Measurements from ENCODE around the gene EIF5.

Gene EIF5

GRCh38 chr14:103333754-103334643 is at the start of gene EIF5:
EIF5 (plus strand) TSS chr14:103334237; CDS start chr14:103335861, 1,624 bp downstream.
- in situ Hi-C loops (cut with HindIII; ENCODE audit: low pct_ligation_motif_present, low pct_unique_long_range_greater_than_20kb, low sequenced_read_pairs), result no loop called here
- peak; percentile 97 for DNase-seq

- in situ Hi-C loops (cut with HindIII; ENCODE audit: low pct_ligation_motif_present, low pct_unique_long_range_greater_than_20kb, low sequenced_read_pairs), result no loop called here
- no peak for DNase-seq
Observed at GRCh38 chr14:103284574-103285467, 49.2 kb upstream of the EIF5 start.

GRCh38 chr14:103286460-103286859 is 47.6 kb upstream of the EIF5 start:
- in situ Hi-C loops (cut with HindIII; ENCODE audit: low pct_ligation_motif_present, low pct_unique_long_range_greater_than_20kb, low sequenced_read_pairs), result no loop called here

GRCh38 chr14:103286968-103287850 is 46.8 kb upstream of the EIF5 start:
- in situ Hi-C loops (cut with HindIII; ENCODE audit: low pct_ligation_motif_present, low pct_unique_long_range_greater_than_20kb, low sequenced_read_pairs), result no loop called here
- no peak for DNase-seq

More at GRCh38 chr14:103286460-103286859, 47.6 kb upstream of the EIF5 start:
- DNase-seq, result no peak

GRCh38 chr14:103288076-103288766 is 45.8 kb upstream of the EIF5 start:
- DNase-seq, result no peak
- in situ Hi-C loops (cut with HindIII; ENCODE audit: low pct_ligation_motif_present, low pct_unique_long_range_greater_than_20kb, low sequenced_read_pairs), result no loop called here

DNA sequence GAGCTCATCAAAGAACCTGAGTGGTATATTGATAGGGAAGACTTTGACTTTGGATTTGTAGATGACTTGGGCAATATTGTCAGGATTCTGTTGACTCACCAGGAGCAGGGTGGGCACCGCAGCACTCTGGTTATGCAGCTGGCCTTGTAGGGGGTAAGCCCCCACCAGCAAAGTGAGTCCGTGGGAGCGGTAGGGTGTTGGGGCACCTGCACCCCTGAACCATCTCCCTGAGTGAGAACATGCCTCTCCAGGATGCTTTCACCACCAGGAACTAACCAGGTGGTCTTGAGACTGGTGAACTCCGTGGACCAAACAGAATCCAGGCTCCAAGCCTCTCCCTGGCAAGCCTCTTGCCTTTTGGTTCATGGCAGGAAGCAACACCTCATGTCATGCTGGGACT is 44.0 kb upstream of the EIF5 start:
- in situ Hi-C loops (cut with HindIII; ENCODE audit: low pct_ligation_motif_present, low pct_unique_long_range_greater_than_20kb, low sequenced_read_pairs), result no loop called here
- no peak for DNase-seq

- in situ Hi-C loops (cut with HindIII; ENCODE audit: low pct_ligation_motif_present, low pct_unique_long_range_greater_than_20kb, low sequenced_read_pairs), result no loop called here
- DNase-seq, result no peak
Observed at GRCh38 chr14:103290494-103290893, 43.5 kb upstream of the EIF5 start.

- in situ Hi-C loops (cut with HindIII; ENCODE audit: low pct_ligation_motif_present, low pct_unique_long_range_greater_than_20kb, low sequenced_read_pairs), result no loop called here
- DNase-seq, result no peak
Observed at GRCh38 chr14:103290961-103291360, 43.1 kb upstream of the EIF5 start.

DNA sequence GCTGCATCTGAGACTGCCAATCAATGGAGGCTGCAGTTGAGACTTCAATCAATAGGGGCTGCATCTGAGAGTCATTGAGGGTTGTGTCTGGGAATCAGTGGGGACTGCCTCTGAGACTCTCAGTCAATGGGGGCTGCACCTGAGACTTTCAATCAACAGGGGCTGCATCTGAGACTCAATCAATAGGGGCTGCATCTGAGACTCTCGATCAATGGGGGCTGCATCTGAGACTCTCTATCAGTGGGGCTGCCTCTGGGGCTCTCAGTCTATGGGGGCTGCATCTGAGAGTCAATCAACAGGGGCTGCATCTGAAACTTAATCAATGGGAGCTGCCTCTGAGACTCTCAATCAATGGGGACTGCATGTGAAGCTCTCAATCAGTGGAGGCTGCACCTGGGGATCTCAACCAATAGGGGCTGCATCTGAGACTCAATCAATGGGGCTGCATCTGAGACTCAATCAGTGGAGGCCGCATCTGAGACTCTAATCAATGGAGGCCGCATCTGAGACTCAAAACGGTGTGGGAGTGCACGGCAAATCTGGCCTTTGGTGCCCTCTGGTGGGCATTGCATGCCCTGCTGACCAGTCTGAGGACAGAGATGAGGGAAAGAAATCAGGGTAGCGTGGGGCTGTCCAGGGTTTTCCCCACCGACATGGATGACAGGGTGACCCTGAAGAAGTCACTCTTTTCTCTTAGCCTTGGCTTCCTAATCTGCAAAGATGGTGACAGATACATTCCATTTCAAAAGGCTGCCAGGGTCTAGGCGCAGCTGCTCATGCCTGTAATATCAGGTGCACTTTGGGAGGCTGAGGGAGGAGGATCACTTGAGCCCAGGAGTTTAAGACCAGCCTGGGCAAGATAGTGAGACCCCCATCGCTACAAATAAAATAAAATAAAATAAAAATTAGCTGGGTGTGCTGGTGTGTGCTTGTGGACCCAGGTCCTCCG is 41.3 kb upstream of the EIF5 start:
- in situ Hi-C loops (cut with HindIII; ENCODE audit: low pct_ligation_motif_present, low pct_unique_long_range_greater_than_20kb, low sequenced_read_pairs), result no loop called here
- peak; percentile 68 for DNase-seq

GRCh38 chr14:103293465-103293864 is 40.6 kb upstream of the EIF5 start:
- in situ Hi-C loops (cut with HindIII; ENCODE audit: low pct_ligation_motif_present, low pct_unique_long_range_greater_than_20kb, low sequenced_read_pairs), result no loop called here
- no peak for DNase-seq

DNA sequence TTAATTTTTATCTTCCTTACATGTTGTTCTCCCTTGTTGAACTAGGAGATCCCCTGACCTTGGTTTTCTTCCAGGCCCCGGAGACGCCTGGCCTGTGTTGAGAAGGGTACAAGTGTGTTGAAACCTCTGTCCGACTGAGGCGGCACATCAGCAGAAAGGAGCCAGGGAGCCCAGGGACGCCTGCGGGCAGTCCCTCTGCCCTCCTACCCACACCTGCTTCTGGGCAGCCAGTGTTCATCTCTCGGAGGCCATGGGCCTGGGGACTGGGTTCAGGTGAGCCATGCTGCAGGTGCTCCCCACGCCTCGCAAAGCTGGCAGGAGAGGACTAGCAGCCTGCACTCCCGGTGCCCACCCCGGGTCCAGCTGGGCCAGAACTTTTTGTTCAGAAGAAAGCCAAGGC is 39.9 kb upstream of the EIF5 start:
- no peak for DNase-seq
- in situ Hi-C loops (cut with HindIII; ENCODE audit: low pct_ligation_motif_present, low pct_unique_long_range_greater_than_20kb, low sequenced_read_pairs), result no loop called here

- in situ Hi-C loops (cut with HindIII; ENCODE audit: low pct_ligation_motif_present, low pct_unique_long_range_greater_than_20kb, low sequenced_read_pairs), result no loop called here
- peak; percentile 20 for DNase-seq
Observed at GRCh38 chr14:103296007-103296406, 38.0 kb upstream of the EIF5 start.

GRCh38 chr14:103296987-103297386 is 37.0 kb upstream of the EIF5 start:
- DNase-seq, result no peak

DNA sequence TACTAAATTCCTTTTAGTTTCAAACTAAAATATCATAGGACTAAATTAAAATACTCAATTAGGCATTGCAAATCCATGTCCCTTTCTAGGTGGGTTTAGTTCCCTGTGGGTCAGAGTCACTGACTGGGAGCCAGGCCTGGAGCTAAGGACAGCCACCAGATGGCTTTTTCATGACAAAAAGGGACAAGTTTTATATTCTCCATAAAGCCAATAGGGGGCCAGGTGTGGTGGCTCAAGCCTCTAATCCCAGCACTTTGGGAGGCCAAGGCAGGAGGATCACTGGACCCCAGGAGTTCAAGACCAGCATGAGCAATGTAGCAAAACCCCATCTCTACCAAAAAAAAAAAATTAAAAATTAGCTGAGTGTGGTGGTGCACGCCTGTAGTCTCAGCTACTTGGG is 35.4 kb upstream of the EIF5 start:
- DNase-seq, result no peak
- in situ Hi-C loops (cut with HindIII; ENCODE audit: low pct_ligation_motif_present, low pct_unique_long_range_greater_than_20kb, low sequenced_read_pairs), result no loop called here

More at GRCh38 chr14:103296987-103297386, 37.0 kb upstream of the EIF5 start:
- in situ Hi-C loops (cut with HindIII; ENCODE audit: low pct_ligation_motif_present, low pct_unique_long_range_greater_than_20kb, low sequenced_read_pairs), result no loop called here

DNA sequence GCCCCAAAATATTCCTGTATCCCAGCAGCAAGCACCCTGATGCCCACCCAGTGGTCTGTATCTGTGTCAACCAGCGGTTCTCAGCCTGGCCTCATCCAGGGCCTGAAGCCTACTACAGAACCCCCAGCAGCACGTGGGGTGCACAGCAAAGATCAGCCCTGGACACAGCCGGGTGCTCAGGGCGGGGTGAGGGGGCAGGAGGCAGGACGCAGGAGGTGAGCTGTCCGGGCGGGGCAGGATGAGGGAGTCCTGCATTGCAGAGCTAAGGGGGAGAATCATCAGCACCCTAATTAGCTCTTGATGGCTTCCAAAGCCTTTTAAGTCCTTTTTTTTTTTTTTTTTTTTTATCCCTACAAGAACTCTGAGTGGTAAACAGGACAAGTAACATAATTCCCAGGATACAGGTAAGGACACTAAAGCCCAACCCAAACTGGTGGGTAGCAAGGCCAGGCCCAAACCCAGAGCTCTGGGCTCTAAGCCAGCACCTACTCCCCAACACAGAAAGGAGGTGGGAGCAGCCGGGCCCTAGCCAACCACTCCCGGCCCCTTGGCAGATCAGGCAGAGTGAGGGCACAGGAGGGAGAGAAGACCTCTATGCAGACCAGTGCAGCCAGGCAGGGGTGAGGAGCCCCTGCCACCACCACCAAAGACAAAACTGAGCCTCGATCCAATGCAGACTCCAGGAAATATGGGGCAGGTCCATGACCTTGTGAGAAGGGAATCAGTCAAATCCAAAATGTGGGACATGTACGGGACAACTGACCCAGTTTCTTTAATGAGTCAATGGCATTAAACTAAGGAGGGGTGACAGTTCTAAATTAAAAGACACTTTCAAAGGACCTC is 32.3 kb upstream of the EIF5 start:
- DNase-seq, result no peak
- in situ Hi-C loops (cut with HindIII; ENCODE audit: low pct_ligation_motif_present, low pct_unique_long_range_greater_than_20kb, low sequenced_read_pairs), result no loop called here

DNA sequence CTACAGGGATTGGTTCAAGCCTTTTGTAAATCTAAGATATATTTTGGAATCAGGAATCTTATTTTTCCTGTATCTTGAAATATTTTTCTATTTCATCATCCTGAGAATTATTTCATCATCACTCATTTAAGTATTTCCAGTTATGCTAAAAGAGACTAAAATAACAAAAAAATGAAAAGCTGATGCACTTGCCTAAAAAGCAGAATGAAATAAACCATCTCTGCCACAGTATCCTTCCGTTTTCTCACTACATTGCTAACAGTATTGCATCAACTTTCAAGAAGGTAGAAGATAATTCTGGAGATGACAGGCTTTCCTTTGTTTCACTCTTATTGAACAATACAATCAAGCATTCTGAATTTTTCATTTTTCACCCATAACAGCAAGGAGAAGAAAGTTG is 31.1 kb upstream of the EIF5 start:
- in situ Hi-C loops (cut with HindIII; ENCODE audit: low pct_ligation_motif_present, low pct_unique_long_range_greater_than_20kb, low sequenced_read_pairs), result no loop called here
- no peak for DNase-seq

Data from ACHN (cell line).